ENCODE results near the gene SATB2.

Gene SATB2

DNA sequence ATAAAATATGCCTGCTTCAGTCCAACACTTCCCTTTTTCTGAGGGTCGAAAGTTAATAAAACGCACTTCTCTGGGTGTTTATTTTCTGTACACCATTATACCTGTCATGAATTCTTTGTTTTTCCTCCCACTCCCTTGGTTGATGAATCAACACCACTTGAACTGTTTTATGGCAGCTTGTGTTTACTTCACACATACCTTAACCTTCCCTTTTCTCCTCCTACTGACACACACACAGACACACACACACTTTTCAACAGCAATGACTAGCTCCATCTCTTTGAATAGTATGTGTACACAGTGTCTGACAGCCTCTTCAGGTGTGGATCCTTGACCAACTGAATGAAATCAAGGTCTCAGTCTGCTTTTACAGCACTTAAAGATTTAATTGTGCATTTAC lies 91.3 kb downstream of the SATB2 start (continued):
- TF ChIP-seq PRDM2 (tag by site-specific recombination; IDR thresholded peaks at IDR 0.05; ENCODE audit: borderline replicate concordance), result no peak
- no peak for TF ChIP-seq ZNF133 (tag by site-specific recombination; IDR thresholded peaks at IDR 0.05)
- TF ChIP-seq ZNF555 (tag by site-specific recombination; conservative IDR thresholded peaks at IDR 0.05), result no peak
- TF ChIP-seq ZNF707 (tag by site-specific recombination; IDR thresholded peaks at IDR 0.05), result no peak

DNA sequence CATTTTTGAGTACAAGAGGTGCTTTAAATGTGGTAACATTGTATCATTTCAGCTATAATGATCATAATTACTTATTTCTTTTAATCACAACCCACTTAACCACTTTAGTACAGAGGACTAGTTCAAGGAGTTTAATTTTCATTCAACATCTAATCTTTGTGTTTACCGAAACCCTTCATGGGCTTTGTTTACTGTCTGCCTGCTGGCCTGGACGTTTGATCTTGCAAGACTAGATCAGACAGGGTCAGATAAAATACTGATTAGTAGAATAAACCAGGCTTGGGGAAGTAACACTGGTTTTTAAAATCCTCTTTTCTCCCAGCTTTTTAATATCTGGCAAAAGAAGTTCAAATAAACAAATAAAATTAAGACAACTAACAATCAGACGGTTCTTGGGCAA lies 93.6 kb downstream of the SATB2 start:
- CTCF ChIA-PET, result no interaction called here
- Histone ChIP-seq H3K27ac (ENCODE audit: extremely low read depth, low read depth, low read length) (no peak overlapping the region), H3K4me1 (ENCODE audit: control insufficient read depth, insufficient read depth, low read length) (peaks cover 4% of the 10 kb centered on the region; the same call in 1 of the 2 replicates), H3K9me3 (ENCODE audit: control insufficient read depth, insufficient read depth, low read depth, low read length) (no peaks in the 10 kb centered on the region), H3K36me3 (ENCODE audit: control insufficient read depth in 2 of 2, insufficient read depth in 1 of 2, low read length in 2 of 2) (peaks cover 3 to 25% of the 10 kb centered on the region in 2 experiments; a peak in 2 of 3 replicates), H3K4me3 (ENCODE audit: low read depth, low read length) (no peak overlapping the region)
- TF ChIP-seq ZNF621 (tag by site-specific recombination; IDR thresholded peaks at IDR 0.05) (no peak), MYNN (tag by site-specific recombination; IDR thresholded peaks at IDR 0.05; ENCODE audit: borderline replicate concordance) (no peak), KLF7 (tag by site-specific recombination; IDR thresholded peaks at IDR 0.05; ENCODE audit: borderline replicate concordance) (no peak), ZNF132 (tag by site-specific recombination; IDR thresholded peaks at IDR 0.05; ENCODE audit: borderline replicate concordance) (no peak), ZNF488 (tag by site-specific recombination; IDR thresholded peaks at IDR 0.05) (no peak), BCL11B (tag by site-specific recombination; IDR thresholded peaks at IDR 0.05; ENCODE audit: low read depth) (no peak), ZNF391 (tag by site-specific recombination; IDR thresholded peaks at IDR 0.05; ENCODE audit: borderline replicate concordance, low read depth) (no peak), ZNF146 (tag by site-specific recombination; IDR thresholded peaks at IDR 0.05) (no peak), ZNF248 (tag by site-specific recombination; IDR thresholded peaks at IDR 0.05) (no peak), ZBTB7A (tag by site-specific recombination; IDR thresholded peaks at IDR 0.05; ENCODE audit: low read depth) (no peak), ZNF274 (IDR thresholded peaks at IDR 0.05; ENCODE audit: low read length) (no peak), ZNF274 (tag by site-specific recombination; IDR thresholded peaks at IDR 0.05; ENCODE audit: borderline replicate concordance) (no peak), ZBTB8A (tag by site-specific recombination; IDR thresholded peaks at IDR 0.05) (no peak), GLI4 (tag by site-specific recombination; IDR thresholded peaks at IDR 0.05) (no peak), ZNF521 (tag by site-specific recombination; IDR thresholded peaks at IDR 0.05) (no peak), ZNF211 (tag by site-specific recombination; IDR thresholded peaks at IDR 0.05; ENCODE audit: low read depth) (no peak), ZNF341 (tag by site-specific recombination; IDR thresholded peaks at IDR 0.05; ENCODE audit: low read depth) (no peak), ZNF423 (tag by site-specific recombination; IDR thresholded peaks at IDR 0.05) (no peak), ZNF133 (tag by site-specific recombination; IDR thresholded peaks at IDR 0.05) (no peak)
- TF ChIP-seq, protein P1, sequence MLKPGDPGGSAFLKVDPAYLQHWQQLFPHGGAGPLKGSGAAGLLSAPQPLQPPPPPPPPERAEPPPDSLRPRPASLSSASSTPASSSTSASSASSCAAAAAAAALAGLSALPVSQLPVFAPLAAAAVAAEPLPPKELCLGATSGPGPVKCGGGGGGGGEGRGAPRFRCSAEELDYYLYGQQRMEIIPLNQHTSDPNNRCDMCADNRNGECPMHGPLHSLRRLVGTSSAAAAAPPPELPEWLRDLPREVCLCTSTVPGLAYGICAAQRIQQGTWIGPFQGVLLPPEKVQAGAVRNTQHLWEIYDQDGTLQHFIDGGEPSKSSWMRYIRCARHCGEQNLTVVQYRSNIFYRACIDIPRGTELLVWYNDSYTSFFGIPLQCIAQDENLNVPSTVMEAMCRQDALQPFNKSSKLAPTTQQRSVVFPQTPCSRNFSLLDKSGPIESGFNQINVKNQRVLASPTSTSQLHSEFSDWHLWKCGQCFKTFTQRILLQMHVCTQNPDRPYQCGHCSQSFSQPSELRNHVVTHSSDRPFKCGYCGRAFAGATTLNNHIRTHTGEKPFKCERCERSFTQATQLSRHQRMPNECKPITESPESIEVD (tag by site-specific recombination; IDR thresholded peaks at IDR 0.05), result no peak
- TF ChIP-seq, protein P2, sequence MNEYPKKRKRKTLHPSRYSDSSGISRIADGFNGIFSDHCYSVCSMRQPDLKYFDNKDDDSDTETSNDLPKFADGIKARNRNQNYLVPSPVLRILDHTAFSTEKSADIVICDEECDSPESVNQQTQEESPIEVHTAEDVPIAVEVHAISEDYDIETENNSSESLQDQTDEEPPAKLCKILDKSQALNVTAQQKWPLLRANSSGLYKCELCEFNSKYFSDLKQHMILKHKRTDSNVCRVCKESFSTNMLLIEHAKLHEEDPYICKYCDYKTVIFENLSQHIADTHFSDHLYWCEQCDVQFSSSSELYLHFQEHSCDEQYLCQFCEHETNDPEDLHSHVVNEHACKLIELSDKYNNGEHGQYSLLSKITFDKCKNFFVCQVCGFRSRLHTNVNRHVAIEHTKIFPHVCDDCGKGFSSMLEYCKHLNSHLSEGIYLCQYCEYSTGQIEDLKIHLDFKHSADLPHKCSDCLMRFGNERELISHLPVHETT (tag by site-specific recombination; IDR thresholded peaks at IDR 0.05), result no peak
- POLR2A ChIA-PET, result no interaction called here

Measured in HEK293 (cell line).